Breast epithelium (tissue), 3 donors: ENCODE data around the gene BRMS1L.

Source experiments
- CTCF ChIP-seq, 3 donors: fragments of 450-650 bp; IDR thresholded peaks; one replicate each; pipeline ENCODE4 v1.5.1; 2016 to 2017; ENCODE audit warnings: antibody characterized with exemption in 3 of 3, mild to moderate bottlenecking in 3 of 3, moderate library complexity in 3 of 3
- POLR2A ChIP-seq: fragments of 450-650 bp; IDR thresholded peaks from one replicate; pipeline ENCODE4 v1.6.1; 2016; ENCODE audit warnings: antibody characterized with exemption, mild to moderate bottlenecking, moderate library complexity

GRCh38 chr14:35826218-35826951 lies at the start of gene BRMS1L:
- peak in 2 of 3 donors; percentile 13 to 17 for TF ChIP-seq CTCF (IDR thresholded peaks at IDR 0.05)
- TF ChIP-seq POLR2A, result peak; percentile 69
